ENCODE measurements around the gene POLR1A. TPM values are rescaled to one million over a fixed set of nuclear protein-coding genes. Genes with fewer than 3 reads are reported as not detected.

The POLR1A gene
- total and polyA plus RNA-seq, 2 of the 13 experiments (the other 11 are each of a cell fraction or from before 2014, with no cell fraction given), result 7.2 to 39.9 TPM

- TF ChIP-seq PATZ1 (CRISPR knock-in tag; IDR thresholded peaks at IDR 0.05), result peak; percentile 49; the same call in 1 of the 2 replicates
- TF ChIP-seq ZNF253 (CRISPR knock-in tag; IDR thresholded peaks at IDR 0.05; ENCODE audit: borderline replicate concordance), result no peak; the same call in 1 of the 2 replicates
- 0 out of 2 replicates have a peak, but pooled peaks have one; percentile 61 for TF ChIP-seq ZNF891 (CRISPR knock-in tag; IDR thresholded peaks at IDR 0.05)
- TF ChIP-seq ZFP82 (CRISPR knock-in tag; IDR thresholded peaks at IDR 0.05; ENCODE audit: borderline replicate concordance), result no peak
- peak in 1 of 2 experiments; percentile 42; a peak in 1 of 4 replicates for TF ChIP-seq EP300 (IDR thresholded peaks at IDR 0.05; ENCODE audit: low read depth in 2 of 2, low read length in 2 of 2)
- TF ChIP-seq EP300 (CRISPR knock-in tag; IDR thresholded peaks at IDR 0.05; ENCODE audit: borderline replicate concordance), result peak; percentile 35; the same call in 1 of the 2 replicates
- no peak for TF ChIP-seq ZNF335 (CRISPR knock-in tag; IDR thresholded peaks at IDR 0.05)
- no peak for TF ChIP-seq ZMAT5 (CRISPR knock-in tag; IDR thresholded peaks at IDR 0.05; ENCODE audit: borderline replicate concordance, low read depth)
- no peak for TF ChIP-seq SMYD3 (CRISPR knock-in tag; IDR thresholded peaks at IDR 0.05)
- 0 out of 2 replicates have a peak, but pooled peaks have one; percentile 47 for TF ChIP-seq ZBTB38 (CRISPR knock-in tag; IDR thresholded peaks at IDR 0.05)
- TF ChIP-seq TAF1 (CRISPR knock-in tag; IDR thresholded peaks at IDR 0.05), result peak; percentile 99
- peak; percentile 47; the same call in 1 of the 2 replicates for TF ChIP-seq TFDP1 (CRISPR knock-in tag; IDR thresholded peaks at IDR 0.05; ENCODE audit: borderline replicate concordance)
- no peak for TF ChIP-seq KDM6A (CRISPR knock-in tag; IDR thresholded peaks at IDR 0.05; ENCODE audit: low read depth)
- peak; percentile 61; the same call in 1 of the 2 replicates for TF ChIP-seq IKZF5 (CRISPR knock-in tag; IDR thresholded peaks at IDR 0.05)
- 0 out of 2 replicates have a peak, but pooled peaks have one; percentile 94 for TF ChIP-seq CC2D1A (CRISPR knock-in tag; IDR thresholded peaks at IDR 0.05)
- peak; percentile 39; the same call in 1 of the 2 replicates for TF ChIP-seq ZC3H4 (CRISPR knock-in tag; IDR thresholded peaks at IDR 0.05; ENCODE audit: borderline replicate concordance)
- no peak; the same call in 1 of the 2 replicates for TF ChIP-seq IRX3 (CRISPR knock-in tag; IDR thresholded peaks at IDR 0.05; ENCODE audit: borderline replicate concordance, low read depth)
- TF ChIP-seq ZBTB44 (CRISPR knock-in tag; IDR thresholded peaks at IDR 0.05), result no peak
- peak; percentile 46; the same call in 1 of the 2 replicates for TF ChIP-seq HINFP (CRISPR knock-in tag; IDR thresholded peaks at IDR 0.05; ENCODE audit: low read depth)
These were observed 571 bp upstream of the POLR1A start, which contains the start of gene PTCD3 (continued) for GRCh38 chr2:86105969-86106945.
